Measurements from ENCODE around the gene TUBA4A.

GRCh38 chr2:219253753-219254589 is at the start of gene TUBA4A:
- no peak for TF ChIP-seq ZFX (IDR thresholded peaks at IDR 0.05; ENCODE audit: borderline replicate concordance)
- TF ChIP-seq CTCF (IDR thresholded peaks at IDR 0.05): no peak
